Umbilical cord (tissue), 2 donors: ENCODE measurements around the gene ZNF317. TPM values are rescaled to one million over a fixed set of nuclear protein-coding genes. Genes with fewer than 3 reads are reported as not detected.

Experiments used
- DNase-seq: peaks from one replicate; pipeline ENCODE4 v3.0.0-alpha.2; 2015; ENCODE audit warnings: low spot score
- total RNA-seq: library from RNA; depleted of rRNA; stranded (reverse); fragments of >200 nt; gene quantifications from one replicate; pipeline ENCODE4 v1.2.3, GENCODE V29; 2014; ENCODE audit warnings: low replicate concordance; ENCODE audit not compliant: insufficient read depth

ZNF317 gene
- 24.8 TPM for total RNA-seq

- peak; percentile 98 for DNase-seq
Measured at GRCh38 chr19:9140159-9140874, at the start of gene ZNF317. TSS of gene ZNF317 (plus strand) at chr19:9140397. CDS start at chr19:9156017, 15,620 bp downstream.

GRCh38 chr19:9107375-9107774 is 32.8 kb upstream of the ZNF317 start, which contains the start of gene OR7G2:
TSS of gene OR7G2 (minus strand) at chr19:9107475. CDS start at chr19:9103243, 4,232 bp downstream.
- DNase-seq = no peak

GRCh38 chr19:9109959-9110358 is 30.2 kb upstream of the ZNF317 start:
- DNase-seq = no peak

- no peak for DNase-seq
Measured at GRCh38 chr19:9115307-9115813, 24.8 kb upstream of the ZNF317 start, which contains the start of gene OR7G1. TSS of gene OR7G1 (minus strand) at chr19:9115763. CDS start at chr19:9115763, 0 bp downstream.

GRCh38 chr19:9116547-9116946 is 23.6 kb upstream of the ZNF317 start:
- no peak for DNase-seq

GRCh38 chr19:9126900-9127405 is 13.2 kb upstream of the ZNF317 start, which contains the start of gene OR7G3:
TSS of gene OR7G3 (minus strand) at chr19:9126950. CDS start at chr19:9126950, 0 bp downstream.
- no peak for DNase-seq

- no peak for DNase-seq
Measured at GRCh38 chr19:9128171-9128570, 12.0 kb upstream of the ZNF317 start.

- DNase-seq = no peak
Measured at GRCh38 chr19:9130965-9131364, 9.2 kb upstream of the ZNF317 start.

GRCh38 chr19:9132422-9132821 is 7.8 kb upstream of the ZNF317 start:
- DNase-seq = no peak

- DNase-seq = no peak
Measured at GRCh38 chr19:9139609-9140158, 513 bp upstream of the ZNF317 start.

GRCh38 chr19:9144920-9145319 is 4.7 kb downstream of the ZNF317 start:
- DNase-seq = no peak

- no peak for DNase-seq
Measured at GRCh38 chr19:9146882-9147281, 6.7 kb downstream of the ZNF317 start.

- DNase-seq = no peak
Measured at GRCh38 chr19:9148697-9149096, 8.5 kb downstream of the ZNF317 start.

- no peak for DNase-seq
Measured at GRCh38 chr19:9149997-9150396, 9.8 kb downstream of the ZNF317 start.

- DNase-seq = no peak
Measured at GRCh38 chr19:9150650-9151049, 10.5 kb downstream of the ZNF317 start.

- DNase-seq = no peak
Measured at GRCh38 chr19:9151367-9151766, 11.2 kb downstream of the ZNF317 start.

GRCh38 chr19:9155591-9155990 is 15.4 kb downstream of the ZNF317 start:
- no peak for DNase-seq

- DNase-seq = no peak
Measured at GRCh38 chr19:9156304-9156703, 16.1 kb downstream of the ZNF317 start.

- no peak for DNase-seq
Measured at GRCh38 chr19:9159891-9160290, 19.7 kb downstream of the ZNF317 start.

GRCh38 chr19:9161427-9161826 is 21.2 kb downstream of the ZNF317 start:
- DNase-seq = no peak

- DNase-seq = no peak
Measured at GRCh38 chr19:9165261-9165660, 25.1 kb downstream of the ZNF317 start.

- no peak for DNase-seq
Measured at GRCh38 chr19:9166846-9167245, 26.6 kb downstream of the ZNF317 start.
